GM12872 (cell line): ENCODE results near the gene AOPEP.

ENCODE experiments used
- CTCF ChIP-seq: IDR thresholded peaks from 3 replicates; pipeline ENCODE4 v1.5.1; 2011; ENCODE audit warnings: low read depth, mild to moderate bottlenecking, low read length, moderate library complexity; ENCODE audit not compliant: insufficient read depth

The AOPEP gene

DNA sequence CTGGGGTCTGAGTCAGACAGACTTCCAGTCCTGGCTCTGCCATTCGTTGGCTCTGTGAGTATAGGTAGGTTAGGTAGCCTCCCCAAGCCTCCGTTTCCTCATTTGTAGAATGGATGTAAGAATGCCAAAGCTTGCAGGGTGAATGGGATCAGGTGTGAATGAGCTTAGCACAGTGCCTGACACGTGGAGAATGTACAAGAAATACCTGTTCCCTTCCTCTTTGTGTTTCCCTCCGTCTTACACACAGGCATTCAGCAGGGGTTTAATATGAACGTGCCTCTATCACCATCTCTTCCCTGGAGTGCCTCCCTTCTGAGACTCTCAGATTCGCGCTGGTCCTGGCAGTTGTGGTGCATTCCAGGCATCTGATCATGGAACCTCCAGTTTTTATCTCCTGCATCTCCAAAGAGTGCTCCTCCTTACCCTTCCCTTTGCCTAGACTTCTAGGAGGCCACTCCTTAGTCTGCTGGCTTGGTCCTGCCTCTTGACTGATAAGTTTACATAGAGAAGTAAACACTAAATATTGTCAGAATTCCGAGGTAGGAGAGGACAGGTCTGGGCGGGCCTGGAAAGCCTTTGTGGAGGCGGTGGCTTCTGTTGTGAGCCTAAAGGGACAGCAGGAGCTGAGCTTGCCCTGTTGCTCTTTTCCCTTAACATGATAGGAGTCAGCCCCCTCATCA, 199.4 kb downstream of the AOPEP start:
- TF ChIP-seq CTCF = no peak

GRCh38 chr9:94926431-94926800, 199.9 kb downstream of the AOPEP start:
- no peak for TF ChIP-seq CTCF

DNA sequence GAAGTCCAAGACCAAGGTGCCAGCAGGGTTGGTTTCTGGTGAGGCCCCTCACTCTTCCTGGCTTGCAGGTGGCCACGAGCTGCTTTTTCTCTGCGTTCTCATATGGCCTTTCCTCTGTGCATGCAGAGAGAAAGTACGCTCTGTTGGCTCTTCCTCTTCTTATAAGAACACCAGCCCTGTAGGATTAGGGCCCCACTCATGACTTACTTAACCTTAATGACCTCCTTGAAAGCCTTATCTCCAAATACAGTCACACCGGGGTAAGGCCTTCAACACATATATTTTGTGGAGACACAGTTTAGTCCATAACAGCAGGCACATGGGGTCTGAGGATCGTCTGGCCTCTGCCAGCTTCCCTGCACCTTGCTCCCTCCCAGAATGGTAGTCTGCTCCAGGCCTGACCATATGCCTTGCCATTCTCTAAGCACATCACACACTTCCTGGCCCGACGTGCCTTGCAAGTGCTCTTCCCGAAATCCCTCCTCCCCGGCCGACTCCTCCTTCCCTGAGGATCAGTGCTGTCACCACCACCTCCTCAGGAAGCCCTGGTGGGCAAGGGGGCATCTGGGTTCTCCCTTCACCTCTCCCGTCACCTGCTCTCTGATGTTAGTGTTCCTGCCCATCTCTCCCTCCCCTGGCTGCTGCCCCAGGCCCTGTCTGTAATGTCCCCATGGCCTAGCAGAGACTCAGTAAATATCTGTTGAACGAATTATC, 200.7 kb downstream of the AOPEP start:
- no peak for TF ChIP-seq CTCF

DNA sequence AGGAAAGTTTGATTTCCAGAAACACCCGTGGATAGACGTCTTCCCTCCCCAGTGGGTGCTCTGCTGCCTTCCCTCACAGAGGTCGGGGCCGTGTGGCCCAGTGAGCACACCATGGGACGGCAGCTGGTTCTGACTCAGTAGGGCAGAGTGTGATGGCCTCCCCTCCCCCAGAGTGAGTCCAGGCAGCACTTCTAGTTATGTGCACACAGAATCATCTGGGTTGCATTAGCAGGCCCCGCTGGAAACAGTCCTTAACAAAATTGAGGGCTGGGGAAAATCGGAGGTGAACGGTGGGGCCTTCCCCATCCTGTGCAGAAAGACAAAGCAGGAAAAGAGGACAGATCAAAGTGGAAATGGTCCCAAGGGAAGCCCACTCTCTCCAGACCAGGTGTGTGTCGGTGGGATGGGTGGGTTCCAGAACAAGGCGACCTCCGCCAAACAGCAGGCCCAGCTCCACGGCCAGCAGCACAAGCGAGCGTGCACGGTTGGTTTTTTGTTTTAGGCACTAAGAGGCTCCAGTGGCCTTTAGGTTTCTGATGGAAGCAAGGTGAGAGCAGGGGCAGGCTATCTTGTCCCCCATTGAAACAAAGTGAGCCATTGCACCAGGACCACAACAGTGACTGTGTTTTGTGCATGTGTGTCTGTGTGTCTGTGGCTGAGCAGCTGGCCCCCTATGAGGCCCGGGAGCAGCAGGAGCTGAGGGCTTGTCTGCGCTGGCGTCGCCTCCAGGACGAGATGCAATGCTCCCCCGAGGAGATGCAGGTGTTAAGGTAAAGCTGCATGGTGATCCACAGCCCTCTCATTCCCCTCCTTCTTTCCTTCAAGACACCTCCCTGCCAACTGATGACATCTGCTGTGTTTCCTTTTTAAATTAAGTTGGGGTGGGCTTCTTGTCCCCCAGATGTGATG, 201.5 kb downstream of the AOPEP start:
- TF ChIP-seq CTCF = no peak

GRCh38 chr9:94928691-94929368, 202.3 kb downstream of the AOPEP start:
- TF ChIP-seq CTCF = no peak

GRCh38 chr9:94929369-94929756, 202.9 kb downstream of the AOPEP start:
- TF ChIP-seq CTCF = no peak
